ENCODE measurements around the gene SMAD9. TPM values are rescaled to one million over a fixed set of nuclear protein-coding genes. Genes with fewer than 3 reads are reported as not detected.

SMAD9 gene
- total and polyA plus RNA-seq, 2 of the 8 experiments (the other 6 are each of a cell fraction or from before 2014, with no cell fraction given), result 0.45 to 1.0 TPM

GRCh38 chr13:36945078-36945477 is 25.0 kb upstream of the SMAD9 start:
- H3K23me2 ChIP-seq (ENCODE audit: low read depth, low read length), result no peaks in the 10 kb centered on the region
- TF ChIP-seq HDAC2 (IDR thresholded peaks at IDR 0.05; ENCODE audit: borderline replicate concordance in 1 of 2, low read depth in 2 of 2, low read length in 2 of 2), result no peak
- no peak for TF ChIP-seq NRF1 (IDR thresholded peaks at IDR 0.05; ENCODE audit: low read depth, low read length)
- TF ChIP-seq HDAC6 (IDR thresholded peaks at IDR 0.05; ENCODE audit: low read depth, low read length), result no peak
- no peak for TF ChIP-seq SIN3A (conservative IDR thresholded peaks at IDR 0.05 in 1 of 2, IDR thresholded peaks at IDR 0.05 in 1 of 2; ENCODE audit: low read depth in 1 of 2, low read length in 2 of 2)
- no peak for TF ChIP-seq SAP30 (IDR thresholded peaks at IDR 0.05; ENCODE audit: insufficient read depth, insufficient replicate concordance, low read length)
- ChIA-PET CTCF (ENCODE audit: partially characterized antibody) (interaction anchor here (0.7 to 1.2 kb wide), 2 partner anchors 74 to 182 kb away, joined by 3 read pairs; no protein-coding TSS in a partner anchor), POLR2A (ENCODE audit: partially characterized antibody) (no interaction called here)
- no peaks in the 10 kb centered on the region for H3K9me3 ChIP-seq (ENCODE audit: insufficient read depth in 2 of 2, low read depth in 1 of 2, low read length in 1 of 2)
- FAIRE-seq (no peak), DNase-seq (ENCODE audit: low read depth in 1 of 2, low spot score in 2 of 2) (no peak)
- H3K9ac ChIP-seq (replicated peaks in 1 of 4; ENCODE audit: extremely low read depth in 1 of 4, low read depth in 3 of 4, low read length in 3 of 4), result no peak overlapping the region
- H2BK120ac ChIP-seq (replicated peaks; ENCODE audit: low read depth, low read length), result no peak overlapping the region
- 85% methylated on average over 3 of the region's 3 CpGs; no CpG with 5 or more reads in 1 of the 2 experiments for WGBS, 2 experiments (ENCODE audit: extremely low coverage in 1 of 2, insufficient coverage in 1 of 2, insufficient read length in 1 of 2, insufficient replicate concordance in 2 of 2, low coverage in 1 of 2, low lambda C conversion rate in 2 of 2, missing lambda C conversion rate in 1 of 2)
- no peak overlapping the region for H2BK5ac ChIP-seq (ENCODE audit: low read depth, low read length)
- H4K8ac ChIP-seq (ENCODE audit: extremely low read depth, insufficient read depth, low read length), result no peak overlapping the region
- no peak overlapping the region for H3K4me3 ChIP-seq (ENCODE audit: extremely low read depth in 1 of 4, insufficient read depth in 2 of 4, low read depth in 3 of 4, low read length in 4 of 4)
- H3K4me1 ChIP-seq (replicated peaks in 1 of 4; ENCODE audit: control insufficient read depth in 3 of 4, insufficient read depth in 4 of 4, low read length in 3 of 4), result no peaks in the 10 kb centered on the region
- no peaks in the 10 kb centered on the region for H3K27me3 ChIP-seq (replicated peaks in 1 of 4; ENCODE audit: control insufficient read depth in 3 of 4, extremely low read depth in 1 of 4, insufficient read depth in 3 of 4, low read length in 3 of 4)
- no peak overlapping the region for H2BK15ac ChIP-seq (ENCODE audit: low read length)
- no peaks in the 10 kb centered on the region for H3K79me2 ChIP-seq (ENCODE audit: control insufficient read depth in 1 of 2, insufficient read depth in 2 of 2, low read length in 2 of 2)
- no peak overlapping the region for H3K14ac ChIP-seq (ENCODE audit: insufficient read length)
- no peak overlapping the region for H2AFZ ChIP-seq (ENCODE audit: low read length)
- no peak overlapping the region for H3K27ac ChIP-seq (ENCODE audit: low read depth, low read length)
- no peaks in the 10 kb centered on the region for H3K79me1 ChIP-seq (ENCODE audit: low read depth, low read length)
- no peaks in the 10 kb centered on the region for H4K20me1 ChIP-seq (replicated peaks in 1 of 2; ENCODE audit: control insufficient read depth in 1 of 2, insufficient read depth in 2 of 2, low read length in 2 of 2)
- no peak overlapping the region for H3K23ac ChIP-seq (ENCODE audit: insufficient read length)
- H4K5ac ChIP-seq (ENCODE audit: insufficient read length, low read depth, low read length), result no peak overlapping the region
- H4K91ac ChIP-seq (replicated peaks; ENCODE audit: insufficient read length, low read length), result no peak overlapping the region
- H2BK20ac ChIP-seq (ENCODE audit: low read length), result no peak overlapping the region
- no peak overlapping the region for H2AK5ac ChIP-seq (ENCODE audit: low read depth, low read length)
- H3K18ac ChIP-seq (ENCODE audit: extremely low read depth, low read length), result no peak overlapping the region
- no peak overlapping the region for H3K4ac ChIP-seq (replicated peaks; ENCODE audit: insufficient read length, low read depth, low read length)
- no peak overlapping the region for H3K56ac ChIP-seq (replicated peaks; ENCODE audit: insufficient read length, low read depth, low read length)
- H3K36me3 ChIP-seq (ENCODE audit: control insufficient read depth in 2 of 4, insufficient read depth in 4 of 4, low read length in 3 of 4), result peaks cover 0 to 12% (median 0%) of the 10 kb centered on the region in 4 experiments; a peak in 1 of 8 replicates
- no peak overlapping the region for H3K4me2 ChIP-seq (ENCODE audit: insufficient read depth in 1 of 2, low read depth in 2 of 2, low read length in 2 of 2)
- no peak overlapping the region for H2BK12ac ChIP-seq (ENCODE audit: low read depth, low read length)
